GM19099 (cell line): ENCODE results near the gene CCDC159.

Source experiments
- POLR2A ChIP-seq: IDR thresholded peaks from 3 replicates; pipeline ENCODE4 v1.6.1; 2011; ENCODE audit warnings: low read depth; ENCODE audit not compliant: insufficient read length; ENCODE audit errors: extremely low read depth

Gene CCDC159

GRCh38 chr19:11346104-11346940, at the start of gene CCDC159, which contains the start of gene TMEM205:
CCDC159 (plus strand) TSS chr19:11346519; CDS start chr19:11346607, 88 bp downstream.
TMEM205 (minus strand) TSS chr19:11346268; CDS start chr19:11345619, 649 bp downstream.
- TF ChIP-seq POLR2A, result peak; percentile 59

- no peak for TF ChIP-seq POLR2A
Measured at GRCh38 chr19:11299946-11300810, 46.1 kb upstream of the CCDC159 start.

- TF ChIP-seq POLR2A, result no peak
Measured at GRCh38 chr19:11300811-11301120, 45.6 kb upstream of the CCDC159 start.

GRCh38 chr19:11304936-11305335, 41.4 kb upstream of the CCDC159 start:
- no peak for TF ChIP-seq POLR2A

GRCh38 chr19:11306337-11306736, 40.0 kb upstream of the CCDC159 start:
- TF ChIP-seq POLR2A, result no peak

GRCh38 chr19:11321191-11322126, 24.9 kb upstream of the CCDC159 start:
- no peak for TF ChIP-seq POLR2A

- TF ChIP-seq POLR2A, result no peak
Measured at GRCh38 chr19:11322269-11323024, 23.9 kb upstream of the CCDC159 start.

- TF ChIP-seq POLR2A, result no peak
Measured at GRCh38 chr19:11323601-11324078, 22.7 kb upstream of the CCDC159 start.

- peak; percentile 15 for TF ChIP-seq POLR2A
Measured at GRCh38 chr19:11324079-11324661, 22.1 kb upstream of the CCDC159 start.

GRCh38 chr19:11324748-11325389, 21.4 kb upstream of the CCDC159 start:
- no peak for TF ChIP-seq POLR2A

GRCh38 chr19:11325544-11325943, 20.8 kb upstream of the CCDC159 start:
- no peak for TF ChIP-seq POLR2A

- TF ChIP-seq POLR2A, result no peak
Measured at GRCh38 chr19:11330127-11330526, 16.2 kb upstream of the CCDC159 start.

- no peak for TF ChIP-seq POLR2A
Measured at GRCh38 chr19:11331502-11331901, 14.8 kb upstream of the CCDC159 start.
